ENCODE measurements around the gene MTARC2.

The MTARC2 gene

GRCh38 chr1:220807726-220808125 is 59.6 kb downstream of the MTARC2 start:
- no peak for DNase-seq

- DNase-seq, result no peak
Observed at GRCh38 chr1:220808345-220809186, 60.4 kb downstream of the MTARC2 start.

- DNase-seq, result no peak
Observed at GRCh38 chr1:220809187-220809550, 61.0 kb downstream of the MTARC2 start.

- no peak for DNase-seq
Observed at GRCh38 chr1:220809704-220810103, 61.6 kb downstream of the MTARC2 start.

- peak; percentile 61 to 77 for DNase-seq
Observed at GRCh38 chr1:220810179-220810653, 62.1 kb downstream of the MTARC2 start.

- no peak for DNase-seq
Observed at GRCh38 chr1:220810963-220811362, 62.8 kb downstream of the MTARC2 start.

- no peak for DNase-seq
Observed at GRCh38 chr1:220811695-220812094, 63.6 kb downstream of the MTARC2 start.

- DNase-seq, result no peak
Observed at GRCh38 chr1:220812308-220812707, 64.2 kb downstream of the MTARC2 start.

GRCh38 chr1:220813013-220813412 is 64.9 kb downstream of the MTARC2 start:
- no peak for DNase-seq

- DNase-seq, result no peak
Observed at GRCh38 chr1:220815409-220815808, 67.3 kb downstream of the MTARC2 start.

GRCh38 chr1:220817907-220818306 is 69.8 kb downstream of the MTARC2 start:
- no peak for DNase-seq

GRCh38 chr1:220818421-220819173 is 70.5 kb downstream of the MTARC2 start:
- DNase-seq, result no peak

- no peak for DNase-seq
Observed at GRCh38 chr1:220819467-220820026, 71.4 kb downstream of the MTARC2 start.

GRCh38 chr1:220824031-220824989 is 76.2 kb downstream of the MTARC2 start:
- no peak for DNase-seq

- DNase-seq, result no peak
Observed at GRCh38 chr1:220825819-220826551, 77.9 kb downstream of the MTARC2 start.

- no peak for DNase-seq
Observed at GRCh38 chr1:220826729-220827128, 78.6 kb downstream of the MTARC2 start.

GRCh38 chr1:220827445-220828178 is 79.5 kb downstream of the MTARC2 start:
- DNase-seq, result no peak

- no peak for DNase-seq
Observed at GRCh38 chr1:220828179-220828490, 80.0 kb downstream of the MTARC2 start.

- DNase-seq, result no peak
Observed at GRCh38 chr1:220828950-220829586, 80.9 kb downstream of the MTARC2 start.

GRCh38 chr1:220833436-220833835 is 85.3 kb downstream of the MTARC2 start:
- no peak for DNase-seq
